Activated naive CD8-positive, alpha-beta T cell (primary cell): ENCODE measurements around the gene EEA1.

Experiments used
- H3K27ac Mint-ChIP-seq: one replicate; pipeline ENCODE4 v1.8.0; 2021; ENCODE audit warnings: mixed read lengths
- H3K27me3 Mint-ChIP-seq: one replicate; pipeline ENCODE4 v1.8.0; 2021; ENCODE audit warnings: mixed read lengths
- H3K36me3 Mint-ChIP-seq: one replicate; pipeline ENCODE4 v1.8.0; 2021; ENCODE audit warnings: mixed read lengths
- H3K4me1 Mint-ChIP-seq: one replicate; pipeline ENCODE4 v1.8.0; 2021; ENCODE audit warnings: low read depth, mixed read lengths
- H3K4me3 Mint-ChIP-seq: one replicate; pipeline ENCODE4 v1.8.0; 2021; ENCODE audit warnings: mild to moderate bottlenecking, mixed read lengths
- H3K9me3 Mint-ChIP-seq: one replicate; pipeline ENCODE4 v1.8.0; 2021; ENCODE audit warnings: low read depth, mixed read lengths

EEA1 gene

DNA sequence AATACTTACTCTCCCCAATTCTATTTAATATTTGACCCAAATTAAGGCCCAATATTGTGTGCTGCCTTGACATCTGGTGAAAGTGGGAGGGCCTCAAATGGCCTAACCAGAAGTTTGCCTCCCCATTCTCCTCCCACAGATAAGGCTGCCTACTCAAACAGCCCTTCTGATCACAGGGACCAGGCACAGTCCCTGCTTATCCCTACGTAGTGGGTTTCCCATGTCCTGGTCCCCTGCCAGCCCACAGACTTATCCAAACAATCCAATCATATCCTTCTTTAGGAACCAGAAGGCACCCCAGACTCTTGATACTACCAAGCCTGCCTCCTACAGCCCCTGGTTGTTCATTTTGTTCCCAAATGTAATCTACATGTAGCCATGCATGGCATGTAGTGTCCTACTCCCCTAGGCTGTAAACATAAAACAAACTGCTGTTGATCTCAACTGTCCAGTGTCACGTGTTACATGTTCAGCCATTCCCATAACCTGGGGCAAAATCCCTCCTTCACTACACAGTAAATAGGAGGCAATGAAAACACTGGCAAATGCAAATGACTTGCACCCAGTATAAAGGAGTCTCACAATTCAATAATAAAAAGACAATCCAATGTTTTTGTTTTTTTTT lies 49.3 kb downstream of the EEA1 start:
- H3K36me3 Mint-ChIP-seq, result peaks cover 41% of the 10 kb centered on the region
- no peaks in the 10 kb centered on the region for H3K27me3 Mint-ChIP-seq
- no peak overlapping the region for H3K4me3 Mint-ChIP-seq
- no peak overlapping the region for H3K27ac Mint-ChIP-seq
- H3K9me3 Mint-ChIP-seq, result no peaks in the 10 kb centered on the region
- peaks cover 19% of the 10 kb centered on the region for H3K4me1 Mint-ChIP-seq

DNA sequence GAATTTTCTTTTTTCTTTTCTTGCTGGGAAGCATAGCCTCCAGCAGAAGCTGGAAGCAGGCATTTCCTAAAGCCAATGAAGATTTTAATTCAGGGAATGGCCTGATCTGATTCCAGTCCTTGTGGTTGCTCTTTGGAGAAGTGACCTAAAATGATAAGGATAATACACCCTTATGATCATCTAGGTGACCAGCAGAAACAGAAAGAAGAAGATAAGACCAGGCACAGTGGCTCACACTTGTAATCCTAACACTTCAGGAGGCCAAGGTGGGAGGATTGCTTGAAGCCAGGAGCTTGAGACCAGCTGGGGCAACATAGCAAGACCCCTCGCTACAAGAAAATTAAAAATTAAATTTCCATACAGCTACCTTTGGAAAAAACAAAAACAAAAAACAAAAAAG lies 51.2 kb downstream of the EEA1 start:
- Mint-ChIP-seq H3K9me3 (no peaks in the 10 kb centered on the region), H3K27me3 (no peaks in the 10 kb centered on the region), H3K4me1 (peaks cover 16% of the 10 kb centered on the region), H3K36me3 (peaks cover 26% of the 10 kb centered on the region), H3K27ac (no peak overlapping the region), H3K4me3 (no peak overlapping the region)

DNA sequence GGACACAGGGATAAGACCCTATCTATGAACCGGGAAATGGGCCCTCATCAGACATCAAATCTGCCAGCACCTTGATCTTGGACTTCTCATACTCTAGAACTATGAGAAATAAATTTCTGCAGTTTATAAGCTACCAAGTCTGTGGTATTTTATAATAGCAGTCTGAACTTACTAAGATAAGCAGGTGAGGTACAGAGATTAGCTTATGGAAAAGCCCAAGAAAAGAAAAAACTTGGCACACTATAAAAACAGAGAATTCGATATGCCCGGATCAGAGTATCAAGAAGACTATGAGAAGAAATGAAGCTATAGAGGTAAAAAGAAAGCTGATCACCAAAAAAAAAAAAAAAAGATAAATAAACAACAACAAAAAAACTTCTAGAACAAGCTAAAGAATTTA lies 52.6 kb downstream of the EEA1 start:
- Mint-ChIP-seq H3K27me3 (no peaks in the 10 kb centered on the region), H3K4me1 (peaks cover 19% of the 10 kb centered on the region), H3K4me3 (no peak overlapping the region), H3K36me3 (peaks cover 22% of the 10 kb centered on the region), H3K27ac (no peak overlapping the region), H3K9me3 (no peaks in the 10 kb centered on the region)

DNA sequence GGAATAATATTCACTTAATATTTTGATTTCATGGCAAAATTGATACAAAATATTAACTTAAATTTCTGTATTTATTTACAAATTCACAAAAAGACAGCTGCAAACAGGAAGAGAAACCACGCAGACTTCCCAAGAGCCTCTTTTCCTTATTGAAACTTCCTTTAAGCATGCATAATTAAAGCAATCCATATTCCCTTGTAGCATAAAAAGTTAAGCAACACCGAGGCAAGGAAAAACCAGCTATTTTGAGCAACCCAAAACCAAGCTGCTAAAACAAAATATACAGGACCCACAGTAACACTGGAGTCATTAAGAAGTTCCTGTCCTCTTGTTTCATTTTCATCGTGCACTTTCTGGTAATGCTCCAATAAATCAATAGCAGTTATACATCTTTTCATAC lies 58.0 kb downstream of the EEA1 start:
- Mint-ChIP-seq H3K36me3 (peaks cover 3% of the 10 kb centered on the region), H3K4me1 (peaks cover 21% of the 10 kb centered on the region), H3K9me3 (no peaks in the 10 kb centered on the region), H3K4me3 (no peak overlapping the region), H3K27me3 (no peaks in the 10 kb centered on the region), H3K27ac (no peak overlapping the region)

DNA sequence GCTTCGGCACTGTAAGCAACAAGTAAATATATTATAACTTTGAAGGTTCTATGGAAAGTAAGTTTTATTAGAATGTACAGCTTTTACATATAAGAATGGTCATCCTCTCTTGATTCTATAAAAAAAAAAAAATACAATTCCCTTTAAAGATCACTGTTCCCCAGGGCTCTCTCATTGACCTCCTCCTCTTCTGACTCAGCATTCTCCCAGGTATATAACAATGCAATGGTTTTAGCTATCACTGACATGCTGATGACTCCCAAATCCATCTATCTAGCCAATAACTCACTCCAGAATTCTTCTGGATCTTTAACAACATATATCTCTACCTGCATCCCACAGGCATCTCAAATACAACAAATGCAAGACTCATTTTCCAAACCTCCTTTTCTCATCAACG lies 62.7 kb downstream of the EEA1 start:
- Mint-ChIP-seq H3K9me3 (no peaks in the 10 kb centered on the region), H3K27me3 (no peaks in the 10 kb centered on the region), H3K36me3 (peaks cover 19% of the 10 kb centered on the region), H3K27ac (no peak overlapping the region), H3K4me3 (no peak overlapping the region), H3K4me1 (peaks cover 21% of the 10 kb centered on the region)

DNA sequence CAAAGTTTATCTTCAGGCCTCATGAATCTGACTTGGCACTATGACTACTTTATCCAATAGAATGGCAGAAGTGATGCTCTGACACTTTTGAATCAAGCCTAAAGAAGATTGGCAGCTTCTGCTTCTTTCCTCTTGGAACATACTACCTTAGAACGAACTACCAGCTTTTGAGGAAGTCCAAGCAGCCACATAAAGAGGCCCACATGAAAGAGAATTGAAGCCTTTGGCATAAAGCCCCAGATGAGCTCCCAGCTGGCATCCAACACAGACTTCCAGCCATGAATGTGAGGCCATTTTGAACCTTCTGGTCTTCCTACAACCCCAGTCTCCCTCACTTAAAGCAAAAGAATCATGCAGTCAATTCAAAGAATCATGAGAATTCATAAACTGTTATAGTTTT lies 65.8 kb downstream of the EEA1 start:
- Mint-ChIP-seq H3K27me3 (no peaks in the 10 kb centered on the region), H3K27ac (no peak overlapping the region), H3K9me3 (no peaks in the 10 kb centered on the region), H3K36me3 (peaks cover 32% of the 10 kb centered on the region), H3K4me1 (peaks cover 16% of the 10 kb centered on the region), H3K4me3 (no peak overlapping the region)

DNA sequence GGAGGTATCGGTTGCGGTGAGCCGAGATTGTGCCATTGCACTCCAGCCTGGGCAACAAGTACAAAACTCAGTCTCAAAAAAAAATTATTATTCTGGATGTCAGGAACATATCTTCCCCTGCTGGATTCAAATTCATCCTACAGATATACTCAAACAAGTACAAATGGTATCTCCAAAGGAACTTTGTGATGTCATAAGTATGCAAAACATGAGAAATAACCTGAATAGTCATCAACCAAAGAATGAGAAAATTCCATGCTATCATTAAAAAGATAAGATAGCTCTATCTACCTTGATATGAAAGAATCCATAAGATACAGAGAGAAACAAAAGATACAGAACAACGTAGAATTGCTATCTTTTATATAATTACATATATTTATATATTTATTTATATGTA lies 67.7 kb downstream of the EEA1 start:
- Mint-ChIP-seq H3K4me1 (peaks cover 16% of the 10 kb centered on the region), H3K9me3 (no peaks in the 10 kb centered on the region), H3K36me3 (peaks cover 39% of the 10 kb centered on the region), H3K4me3 (no peak overlapping the region), H3K27ac (no peak overlapping the region), H3K27me3 (no peaks in the 10 kb centered on the region)

DNA sequence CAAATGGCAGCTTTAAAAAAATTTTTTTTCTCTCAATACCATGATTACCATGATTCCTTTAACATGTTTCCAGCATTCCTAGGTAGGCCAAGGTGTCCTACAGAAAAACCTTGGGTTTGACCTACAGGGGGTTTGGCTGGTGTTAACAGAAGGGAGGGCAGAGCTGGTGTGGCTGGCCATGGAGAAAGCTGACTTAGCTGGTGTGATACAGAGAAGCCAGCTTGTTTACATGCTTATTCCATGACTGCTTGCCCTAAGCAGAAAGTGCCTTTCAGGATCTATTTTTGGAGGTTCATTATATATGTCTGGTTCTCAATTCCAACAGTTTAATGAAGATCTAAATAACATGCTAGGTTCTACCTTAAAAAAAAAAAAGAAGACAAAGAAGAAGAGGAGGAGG lies 68.6 kb downstream of the EEA1 start:
- Mint-ChIP-seq H3K4me1 (peaks cover 16% of the 10 kb centered on the region), H3K4me3 (no peak overlapping the region), H3K9me3 (no peaks in the 10 kb centered on the region), H3K27me3 (no peaks in the 10 kb centered on the region), H3K36me3 (peaks cover 39% of the 10 kb centered on the region), H3K27ac (no peak overlapping the region)

DNA sequence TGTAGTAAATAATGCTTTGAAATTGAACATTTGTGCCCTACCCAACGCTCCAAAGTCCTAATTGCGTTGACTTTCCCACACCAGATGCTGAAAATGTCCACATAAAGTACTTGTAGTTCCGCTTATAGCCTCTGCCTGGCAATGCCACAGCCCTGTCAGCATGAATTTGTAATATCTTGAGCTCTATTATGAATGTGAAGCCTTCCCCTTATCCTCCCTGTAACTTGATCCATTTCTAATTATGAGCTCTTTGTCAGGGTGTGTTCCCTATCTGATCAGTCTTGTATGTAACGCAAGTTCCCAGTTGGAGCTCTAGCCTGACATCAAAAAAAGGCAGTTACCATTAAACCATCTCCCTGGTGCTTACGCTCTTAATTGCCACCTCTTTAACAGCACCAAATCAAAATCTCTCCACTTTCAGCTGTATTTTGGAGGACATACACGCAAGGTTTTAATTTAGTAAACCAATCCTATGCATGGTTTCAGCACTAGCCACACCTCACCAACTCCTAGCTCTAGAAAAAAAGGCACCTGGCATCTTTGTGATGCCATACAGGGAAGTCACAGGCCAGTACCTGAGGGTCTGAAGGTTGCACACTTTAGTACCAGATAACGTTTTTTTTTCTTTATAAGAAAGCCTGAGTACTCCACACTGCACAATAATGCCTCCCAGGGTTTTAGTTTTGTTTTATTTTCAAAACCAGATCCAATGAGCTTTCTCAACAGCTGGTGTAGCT lies 69.3 kb downstream of the EEA1 start:
- Mint-ChIP-seq H3K27me3 (no peaks in the 10 kb centered on the region), H3K27ac (no peak overlapping the region), H3K36me3 (peaks cover 37% of the 10 kb centered on the region), H3K9me3 (no peaks in the 10 kb centered on the region), H3K4me3 (no peak overlapping the region), H3K4me1 (peaks cover 14% of the 10 kb centered on the region)

DNA sequence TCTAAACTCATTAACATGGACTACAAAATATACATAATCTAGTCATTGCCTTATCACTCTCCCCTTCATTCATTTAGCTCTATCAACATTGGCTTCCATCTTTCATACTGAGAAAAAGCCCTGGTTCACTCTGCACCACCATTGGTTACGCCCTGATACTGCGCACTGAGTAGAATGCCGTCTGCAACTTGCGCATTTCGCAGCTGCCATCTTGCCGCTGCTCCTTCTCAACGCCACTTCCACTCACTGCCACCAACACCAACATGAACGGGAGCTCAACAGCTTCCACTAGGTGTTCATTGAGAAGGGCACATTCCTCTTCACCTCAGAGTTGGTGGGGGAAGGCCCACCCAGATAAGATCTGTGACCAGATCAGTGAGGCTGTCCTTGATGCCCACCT lies 71.3 kb downstream of the EEA1 start:
- H3K36me3 Mint-ChIP-seq, result peaks cover 33% of the 10 kb centered on the region
- H3K27ac Mint-ChIP-seq, result no peak overlapping the region
- H3K4me1 Mint-ChIP-seq, result peaks cover 3% of the 10 kb centered on the region
- no peaks in the 10 kb centered on the region for H3K27me3 Mint-ChIP-seq
- no peaks in the 10 kb centered on the region for H3K9me3 Mint-ChIP-seq
- H3K4me3 Mint-ChIP-seq, result no peak overlapping the region

DNA sequence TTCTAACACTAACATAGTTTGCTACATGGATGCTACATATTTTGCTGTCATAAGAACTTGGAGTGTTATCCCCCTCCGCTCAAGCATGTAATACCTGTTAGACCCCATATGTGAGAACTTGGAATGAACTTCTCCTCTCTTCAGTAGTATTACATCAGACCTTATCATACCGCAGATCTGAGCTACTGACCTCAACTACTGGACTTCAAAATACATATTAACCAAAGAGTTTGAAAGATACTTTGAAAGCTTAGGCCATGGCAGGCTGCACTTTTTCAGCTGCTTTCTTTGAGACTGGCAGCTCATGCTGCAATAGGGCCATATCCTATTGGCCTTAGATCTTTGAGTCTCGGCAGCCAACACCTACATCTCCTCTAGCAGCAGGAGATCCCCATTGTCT lies 74.8 kb downstream of the EEA1 start:
- Mint-ChIP-seq H3K36me3 (peaks cover 36% of the 10 kb centered on the region), H3K27me3 (no peaks in the 10 kb centered on the region), H3K27ac (no peak overlapping the region), H3K4me1 (no peaks in the 10 kb centered on the region), H3K4me3 (no peak overlapping the region), H3K9me3 (no peaks in the 10 kb centered on the region)

DNA sequence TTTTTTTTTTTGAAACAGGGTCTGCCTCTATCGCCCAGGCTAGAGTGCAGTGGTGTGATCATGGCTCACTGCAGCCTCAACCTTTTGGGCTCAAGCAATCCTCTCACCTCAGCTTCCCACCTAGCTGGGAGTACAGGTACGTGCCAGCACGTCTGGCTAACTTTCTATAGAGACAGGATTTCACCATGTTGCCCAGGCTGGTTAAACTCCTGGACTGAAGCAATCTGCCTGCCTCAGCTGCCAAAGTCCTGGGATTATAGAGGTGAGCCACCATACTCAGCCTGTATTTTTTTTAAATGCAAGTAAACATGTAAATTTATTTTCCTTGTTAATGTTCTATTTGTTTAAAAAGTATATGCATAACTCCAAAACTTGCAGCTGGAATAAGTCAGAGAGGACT lies 80.4 kb downstream of the EEA1 start:
- peaks cover 18% of the 10 kb centered on the region for H3K36me3 Mint-ChIP-seq
- no peak overlapping the region for H3K4me3 Mint-ChIP-seq
- H3K9me3 Mint-ChIP-seq, result no peaks in the 10 kb centered on the region
- no peak overlapping the region for H3K27ac Mint-ChIP-seq
- no peaks in the 10 kb centered on the region for H3K4me1 Mint-ChIP-seq
- no peaks in the 10 kb centered on the region for H3K27me3 Mint-ChIP-seq

DNA sequence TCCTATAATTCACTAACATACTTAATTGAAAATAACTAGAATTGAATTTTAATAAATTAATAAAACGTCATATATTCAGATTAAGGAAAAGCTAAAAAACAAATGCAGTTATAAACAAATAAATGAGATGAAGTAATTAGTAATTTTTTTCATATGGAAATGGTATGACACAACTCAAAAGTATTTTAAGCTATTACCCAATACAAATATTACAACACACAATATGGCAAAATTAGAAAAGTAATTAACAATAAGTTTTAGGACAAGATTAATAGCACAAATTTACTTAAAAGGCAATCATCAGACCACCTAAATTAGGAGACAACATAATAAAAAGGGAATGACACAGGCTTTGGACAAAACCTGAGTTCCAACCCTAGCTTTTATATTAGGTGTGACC lies 81.7 kb downstream of the EEA1 start:
- H3K4me3 Mint-ChIP-seq, result no peak overlapping the region
- H3K4me1 Mint-ChIP-seq, result no peaks in the 10 kb centered on the region
- H3K27me3 Mint-ChIP-seq, result no peaks in the 10 kb centered on the region
- H3K9me3 Mint-ChIP-seq, result no peaks in the 10 kb centered on the region
- no peak overlapping the region for H3K27ac Mint-ChIP-seq
- H3K36me3 Mint-ChIP-seq, result peaks cover 14% of the 10 kb centered on the region

DNA sequence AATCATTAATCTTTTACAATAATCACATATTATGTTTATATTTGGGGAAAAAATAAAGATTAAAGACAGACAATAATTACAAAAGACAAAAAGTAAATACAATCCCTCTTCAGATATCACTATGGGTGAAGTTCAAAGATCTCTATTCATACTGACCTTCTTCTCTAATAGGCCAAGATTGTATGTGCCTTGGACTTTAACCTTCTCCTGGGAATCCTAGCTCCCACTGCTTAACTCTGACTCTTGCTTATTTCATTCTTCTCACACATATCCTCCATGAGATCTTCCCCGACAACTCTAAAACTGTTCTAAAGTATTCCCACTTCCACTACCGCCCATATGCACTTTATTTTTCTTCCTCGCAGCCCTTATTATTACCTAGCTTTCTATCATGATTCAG lies 83.8 kb downstream of the EEA1 start:
- Mint-ChIP-seq H3K27me3 (no peaks in the 10 kb centered on the region), H3K4me3 (no peak overlapping the region), H3K36me3 (peaks cover 17% of the 10 kb centered on the region), H3K4me1 (no peaks in the 10 kb centered on the region), H3K27ac (no peak overlapping the region), H3K9me3 (no peaks in the 10 kb centered on the region)

DNA sequence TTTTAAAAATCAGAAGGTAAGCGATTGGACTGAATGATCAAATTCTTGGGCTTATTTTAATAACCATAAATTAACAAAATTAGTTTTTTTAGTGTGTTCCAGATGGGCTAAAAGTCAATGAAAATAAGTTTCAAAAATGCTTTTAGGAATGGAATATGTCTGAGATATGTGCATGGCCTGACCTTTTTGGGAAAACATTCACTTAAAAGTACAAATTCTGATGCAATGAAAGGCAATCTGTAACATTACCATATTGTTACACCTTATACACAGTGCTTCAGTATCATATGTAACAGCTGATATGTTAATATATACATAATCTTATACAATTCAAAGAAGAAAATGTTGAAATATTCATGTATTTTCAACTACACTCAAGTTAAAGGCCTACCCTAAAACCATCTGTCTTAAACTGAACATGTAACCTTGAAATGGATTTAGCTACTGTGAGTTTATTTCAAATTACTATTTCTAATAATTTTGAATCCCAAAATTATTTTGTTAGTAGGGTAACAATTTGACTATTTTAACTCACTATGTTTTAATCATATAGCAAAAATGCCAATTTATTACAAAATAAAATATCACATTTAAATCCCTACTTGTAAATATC lies 84.8 kb downstream of the EEA1 start:
- H3K4me1 Mint-ChIP-seq, result peaks cover 4% of the 10 kb centered on the region
- no peak overlapping the region for H3K4me3 Mint-ChIP-seq
- peaks cover 11% of the 10 kb centered on the region for H3K36me3 Mint-ChIP-seq
- H3K27me3 Mint-ChIP-seq, result no peaks in the 10 kb centered on the region
- H3K27ac Mint-ChIP-seq, result no peak overlapping the region
- H3K9me3 Mint-ChIP-seq, result no peaks in the 10 kb centered on the region
